ENCODE results near the gene PTPRD. TPM values are rescaled to one million over a fixed set of nuclear protein-coding genes. Genes with fewer than 3 reads are reported as not detected.

PTPRD gene
- total RNA-seq, 3 donors from 2014 or later: 0.26 to 0.49 (median 0.28) TPM

- H3K4me1 Mint-ChIP-seq (ENCODE audit: low read depth): no peaks in the 10 kb centered on the region
- ATAC-seq: no peak
- no peak for DNase-seq
- no peaks in the 10 kb centered on the region for H3K9me3 Mint-ChIP-seq
- no peaks in the 10 kb centered on the region for H3K36me3 Mint-ChIP-seq (ENCODE audit: insufficient read depth)
- H3K4me3 Mint-ChIP-seq: no peak overlapping the region
- no peaks in the 10 kb centered on the region for H3K27me3 Mint-ChIP-seq (ENCODE audit: low read depth)
Observed at GRCh38 chr9:8564960-8565359, 2047.8 kb downstream of the PTPRD start.

- Mint-ChIP-seq H3K4me1 (ENCODE audit: low read depth) (no peaks in the 10 kb centered on the region), H3K9me3 (no peaks in the 10 kb centered on the region), H3K36me3 (ENCODE audit: insufficient read depth) (no peaks in the 10 kb centered on the region), H3K27me3 (ENCODE audit: low read depth) (no peaks in the 10 kb centered on the region), H3K4me3 (no peak overlapping the region)
- DNase-seq (no peak), ATAC-seq (no peak)
Observed at GRCh38 chr9:8560560-8561525, 2052.0 kb downstream of the PTPRD start.

- H3K9me3 Mint-ChIP-seq: no peaks in the 10 kb centered on the region
- ATAC-seq (no peak), DNase-seq (no peak)
- no peaks in the 10 kb centered on the region for H3K36me3 Mint-ChIP-seq (ENCODE audit: insufficient read depth)
- no peaks in the 10 kb centered on the region for H3K4me1 Mint-ChIP-seq (ENCODE audit: low read depth)
- no peaks in the 10 kb centered on the region for H3K27me3 Mint-ChIP-seq (ENCODE audit: low read depth)
- H3K4me3 Mint-ChIP-seq: no peak overlapping the region
Observed at GRCh38 chr9:8558176-8558575, 2054.6 kb downstream of the PTPRD start.

- ATAC-seq: no peak
- no peak for DNase-seq
- Mint-ChIP-seq H3K36me3 (ENCODE audit: insufficient read depth) (no peaks in the 10 kb centered on the region), H3K4me3 (no peak overlapping the region), H3K9me3 (no peaks in the 10 kb centered on the region), H3K4me1 (ENCODE audit: low read depth) (no peaks in the 10 kb centered on the region), H3K27me3 (ENCODE audit: low read depth) (no peaks in the 10 kb centered on the region)
Observed at GRCh38 chr9:8555762-8556500, 2056.9 kb downstream of the PTPRD start.

- no peaks in the 10 kb centered on the region for H3K27me3 Mint-ChIP-seq (ENCODE audit: low read depth)
- no peak for ATAC-seq
- no peaks in the 10 kb centered on the region for H3K9me3 Mint-ChIP-seq
- no peak for DNase-seq
- H3K4me3 Mint-ChIP-seq: no peak overlapping the region
- no peaks in the 10 kb centered on the region for H3K36me3 Mint-ChIP-seq (ENCODE audit: insufficient read depth)
- no peaks in the 10 kb centered on the region for H3K4me1 Mint-ChIP-seq (ENCODE audit: low read depth)
Observed at GRCh38 chr9:8553444-8553843, 2059.4 kb downstream of the PTPRD start.

- Mint-ChIP-seq H3K36me3 (ENCODE audit: insufficient read depth) (no peaks in the 10 kb centered on the region), H3K4me3 (no peak overlapping the region), H3K27me3 (ENCODE audit: low read depth) (no peaks in the 10 kb centered on the region), H3K4me1 (ENCODE audit: low read depth) (no peaks in the 10 kb centered on the region), H3K9me3 (no peaks in the 10 kb centered on the region)
- ATAC-seq (no peak), DNase-seq (no peak)
Observed at GRCh38 chr9:8552732-8553131, 2060.1 kb downstream of the PTPRD start.

GRCh38 chr9:8549214-8549613 is 2063.6 kb downstream of the PTPRD start:
- no peak for ATAC-seq
- DNase-seq: no peak
- H3K27me3 Mint-ChIP-seq (ENCODE audit: low read depth): no peaks in the 10 kb centered on the region
- H3K9me3 Mint-ChIP-seq: no peaks in the 10 kb centered on the region
- no peaks in the 10 kb centered on the region for H3K4me1 Mint-ChIP-seq (ENCODE audit: low read depth)
- no peak overlapping the region for H3K4me3 Mint-ChIP-seq
- no peaks in the 10 kb centered on the region for H3K36me3 Mint-ChIP-seq (ENCODE audit: insufficient read depth)

- no peaks in the 10 kb centered on the region for H3K9me3 Mint-ChIP-seq
- H3K4me1 Mint-ChIP-seq (ENCODE audit: low read depth): no peaks in the 10 kb centered on the region
- no peaks in the 10 kb centered on the region for H3K27me3 Mint-ChIP-seq (ENCODE audit: low read depth)
- no peaks in the 10 kb centered on the region for H3K36me3 Mint-ChIP-seq (ENCODE audit: insufficient read depth)
- DNase-seq (no peak), ATAC-seq (no peak)
- no peak overlapping the region for H3K4me3 Mint-ChIP-seq
Observed at GRCh38 chr9:8543219-8543618, 2069.6 kb downstream of the PTPRD start.

- DNase-seq (no peak), ATAC-seq (no peak)
- Mint-ChIP-seq H3K4me1 (ENCODE audit: low read depth) (no peaks in the 10 kb centered on the region), H3K9me3 (peaks cover under 1% of the 10 kb centered on the region), H3K4me3 (no peak overlapping the region), H3K36me3 (ENCODE audit: insufficient read depth) (no peaks in the 10 kb centered on the region), H3K27me3 (ENCODE audit: low read depth) (no peaks in the 10 kb centered on the region)
Observed at GRCh38 chr9:8542537-8542936, 2070.3 kb downstream of the PTPRD start.

GRCh38 chr9:8539681-8540197 is 2073.1 kb downstream of the PTPRD start:
- Mint-ChIP-seq H3K4me3 (no peak overlapping the region), H3K36me3 (ENCODE audit: insufficient read depth) (no peaks in the 10 kb centered on the region), H3K9me3 (peaks cover 3% of the 10 kb centered on the region), H3K27me3 (ENCODE audit: low read depth) (no peaks in the 10 kb centered on the region), H3K4me1 (ENCODE audit: low read depth) (no peaks in the 10 kb centered on the region)
- ATAC-seq (no peak), DNase-seq (no peak)

- H3K9me3 Mint-ChIP-seq: peaks cover 3% of the 10 kb centered on the region
- ATAC-seq (no peak), DNase-seq (no peak)
- H3K36me3 Mint-ChIP-seq (ENCODE audit: insufficient read depth): no peaks in the 10 kb centered on the region
- no peaks in the 10 kb centered on the region for H3K4me1 Mint-ChIP-seq (ENCODE audit: low read depth)
- H3K27me3 Mint-ChIP-seq (ENCODE audit: low read depth): no peaks in the 10 kb centered on the region
- no peak overlapping the region for H3K4me3 Mint-ChIP-seq
Observed at GRCh38 chr9:8536845-8537244, 2076.0 kb downstream of the PTPRD start.

GRCh38 chr9:8534828-8535227 is 2078.0 kb downstream of the PTPRD start:
- peaks cover 3% of the 10 kb centered on the region for H3K9me3 Mint-ChIP-seq
- no peak overlapping the region for H3K4me3 Mint-ChIP-seq
- ATAC-seq (no peak), DNase-seq (no peak)
- no peaks in the 10 kb centered on the region for H3K36me3 Mint-ChIP-seq (ENCODE audit: insufficient read depth)
- H3K27me3 Mint-ChIP-seq (ENCODE audit: low read depth): no peaks in the 10 kb centered on the region
- H3K4me1 Mint-ChIP-seq (ENCODE audit: low read depth): no peaks in the 10 kb centered on the region

- ATAC-seq (no peak), DNase-seq (no peak)
- Mint-ChIP-seq H3K27me3 (ENCODE audit: low read depth) (no peaks in the 10 kb centered on the region), H3K4me3 (no peak overlapping the region), H3K36me3 (ENCODE audit: insufficient read depth) (no peaks in the 10 kb centered on the region), H3K4me1 (ENCODE audit: low read depth) (no peaks in the 10 kb centered on the region), H3K9me3 (peaks cover 3% of the 10 kb centered on the region)
Observed at GRCh38 chr9:8533681-8534080, 2079.1 kb downstream of the PTPRD start.

GRCh38 chr9:8531826-8532415 is 2080.9 kb downstream of the PTPRD start:
- H3K4me3 Mint-ChIP-seq: no peak overlapping the region
- no peak for ATAC-seq
- no peaks in the 10 kb centered on the region for H3K4me1 Mint-ChIP-seq (ENCODE audit: low read depth)
- H3K9me3 Mint-ChIP-seq: no peaks in the 10 kb centered on the region
- H3K27me3 Mint-ChIP-seq (ENCODE audit: low read depth): no peaks in the 10 kb centered on the region
- no peaks in the 10 kb centered on the region for H3K36me3 Mint-ChIP-seq (ENCODE audit: insufficient read depth)
- no peak for DNase-seq

Measured in activated T-cell treated with anti-CD3 and anti-CD28 coated beads, Interleukin-2, amount 50 U/mL, for 4 hours (primary cell).